ENCODE measurements around the gene LRP8. TPM values are rescaled to one million over a fixed set of nuclear protein-coding genes. Genes with fewer than 3 reads are reported as not detected.
A peak's percentile ranks its signal among the peaks of the same experiment; 100 is the strongest.

Gene LRP8
- total RNA-seq, 1 donor from 2014 or later: 7.1 TPM

GRCh38 chr1:53325326-53326087 lies 2.4 kb downstream of the LRP8 start:
- no peaks in the 10 kb centered on the region for H3K27me3 Mint-ChIP-seq (ENCODE audit: low read depth)
- H3K4me1 Mint-ChIP-seq (ENCODE audit: low read depth): peaks cover 14% of the 10 kb centered on the region
- DNase-seq (ENCODE audit: low spot score): peak; percentile 83
- H3K27ac Mint-ChIP-seq (ENCODE audit: unreplicated experiment): peak overlapping the region; percentile 90
- H3K4me3 Mint-ChIP-seq (ENCODE audit: unreplicated experiment): peak overlapping the region; percentile 86
- peaks cover 7% of the 10 kb centered on the region for H3K36me3 Mint-ChIP-seq (ENCODE audit: low read depth)
- TF ChIP-seq CTCF (IDR thresholded peaks at IDR 0.05): no peak
- no peaks in the 10 kb centered on the region for H3K9me3 Mint-ChIP-seq (ENCODE audit: low read depth)

- H3K4me3 Mint-ChIP-seq (ENCODE audit: unreplicated experiment): no peak overlapping the region
- peak; percentile 33 for DNase-seq (ENCODE audit: low spot score)
- H3K9me3 Mint-ChIP-seq (ENCODE audit: low read depth): no peaks in the 10 kb centered on the region
- H3K36me3 Mint-ChIP-seq (ENCODE audit: low read depth): peaks cover 7% of the 10 kb centered on the region
- H3K27me3 Mint-ChIP-seq (ENCODE audit: low read depth): no peaks in the 10 kb centered on the region
- no peak overlapping the region for H3K27ac Mint-ChIP-seq (ENCODE audit: unreplicated experiment)
- no peak for TF ChIP-seq CTCF (IDR thresholded peaks at IDR 0.05)
- H3K4me1 Mint-ChIP-seq (ENCODE audit: low read depth): peaks cover 14% of the 10 kb centered on the region
These were observed 3.1 kb downstream of the LRP8 start for GRCh38 chr1:53324728-53325297.

- Mint-ChIP-seq H3K27ac (ENCODE audit: unreplicated experiment) (no peak overlapping the region), H3K4me1 (ENCODE audit: low read depth) (peaks cover 14% of the 10 kb centered on the region), H3K36me3 (ENCODE audit: low read depth) (peaks cover 7% of the 10 kb centered on the region), H3K9me3 (ENCODE audit: low read depth) (no peaks in the 10 kb centered on the region), H3K4me3 (ENCODE audit: unreplicated experiment) (no peak overlapping the region), H3K27me3 (ENCODE audit: low read depth) (no peaks in the 10 kb centered on the region)
- DNase-seq (ENCODE audit: low spot score): peak; percentile 47
- no peak for TF ChIP-seq CTCF (IDR thresholded peaks at IDR 0.05)
These were observed 3.5 kb downstream of the LRP8 start for GRCh38 chr1:53324321-53324720.

- H3K4me1 Mint-ChIP-seq (ENCODE audit: low read depth): peaks cover 14% of the 10 kb centered on the region
- H3K4me3 Mint-ChIP-seq (ENCODE audit: unreplicated experiment): no peak overlapping the region
- TF ChIP-seq CTCF (IDR thresholded peaks at IDR 0.05): no peak
- peak; percentile 51 for DNase-seq (ENCODE audit: low spot score)
- H3K9me3 Mint-ChIP-seq (ENCODE audit: low read depth): no peaks in the 10 kb centered on the region
- no peaks in the 10 kb centered on the region for H3K27me3 Mint-ChIP-seq (ENCODE audit: low read depth)
- peaks cover 7% of the 10 kb centered on the region for H3K36me3 Mint-ChIP-seq (ENCODE audit: low read depth)
- no peak overlapping the region for H3K27ac Mint-ChIP-seq (ENCODE audit: unreplicated experiment)
These were observed 4.6 kb downstream of the LRP8 start for GRCh38 chr1:53323316-53323715.

GRCh38 chr1:53321776-53322602 lies 5.9 kb downstream of the LRP8 start:
- no peaks in the 10 kb centered on the region for H3K9me3 Mint-ChIP-seq (ENCODE audit: low read depth)
- TF ChIP-seq CTCF (IDR thresholded peaks at IDR 0.05): no peak
- peaks cover 7% of the 10 kb centered on the region for H3K36me3 Mint-ChIP-seq (ENCODE audit: low read depth)
- no peak overlapping the region for H3K27ac Mint-ChIP-seq (ENCODE audit: unreplicated experiment)
- DNase-seq (ENCODE audit: low spot score): peak; percentile 58
- H3K27me3 Mint-ChIP-seq (ENCODE audit: low read depth): no peaks in the 10 kb centered on the region
- H3K4me1 Mint-ChIP-seq (ENCODE audit: low read depth): peaks cover 12% of the 10 kb centered on the region
- H3K4me3 Mint-ChIP-seq (ENCODE audit: unreplicated experiment): no peak overlapping the region

Measured in chondrocyte (in vitro differentiated cells).